Globus pallidus (tissue), 1 donor: Measurements from ENCODE around the gene DYNC2LI1.

Experiments
- DNase-seq: peaks from one replicate; pipeline ENCODE4 v3.0.0-alpha.2; 2015; ENCODE audit warnings: low spot score

Gene DYNC2LI1

GRCh38 chr2:43818761-43819160 lies 44.9 kb downstream of the DYNC2LI1 start:
- no peak for DNase-seq

- no peak for DNase-seq
Measured at GRCh38 chr2:43819491-43820163, 45.8 kb downstream of the DYNC2LI1 start.

- DNase-seq = no peak
Measured at GRCh38 chr2:43822839-43823238, 49.0 kb downstream of the DYNC2LI1 start.

DNA sequence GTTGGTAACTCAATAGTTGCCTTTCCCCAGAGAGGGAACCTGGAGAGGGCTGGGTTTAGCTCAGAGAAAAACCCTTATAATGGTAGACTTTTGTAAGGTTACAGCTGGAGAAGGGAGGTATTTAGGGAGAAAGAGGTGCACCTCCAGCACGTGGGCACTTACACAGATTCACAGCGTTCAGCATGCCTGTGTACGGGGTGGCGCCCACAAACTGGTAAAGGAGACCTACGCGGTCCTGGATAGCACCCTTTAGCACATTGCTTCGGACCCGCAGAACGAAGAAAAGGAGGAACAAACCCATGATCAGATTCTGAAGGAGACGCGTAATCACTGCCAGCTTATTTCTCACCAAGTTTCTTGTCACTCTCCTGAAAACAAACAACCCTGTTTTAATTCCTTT lies 49.9 kb downstream of the DYNC2LI1 start:
- DNase-seq = no peak

- no peak for DNase-seq
Measured at GRCh38 chr2:43824512-43824911, 50.7 kb downstream of the DYNC2LI1 start.

GRCh38 chr2:43824951-43825493 lies 51.2 kb downstream of the DYNC2LI1 start:
- no peak for DNase-seq

DNA sequence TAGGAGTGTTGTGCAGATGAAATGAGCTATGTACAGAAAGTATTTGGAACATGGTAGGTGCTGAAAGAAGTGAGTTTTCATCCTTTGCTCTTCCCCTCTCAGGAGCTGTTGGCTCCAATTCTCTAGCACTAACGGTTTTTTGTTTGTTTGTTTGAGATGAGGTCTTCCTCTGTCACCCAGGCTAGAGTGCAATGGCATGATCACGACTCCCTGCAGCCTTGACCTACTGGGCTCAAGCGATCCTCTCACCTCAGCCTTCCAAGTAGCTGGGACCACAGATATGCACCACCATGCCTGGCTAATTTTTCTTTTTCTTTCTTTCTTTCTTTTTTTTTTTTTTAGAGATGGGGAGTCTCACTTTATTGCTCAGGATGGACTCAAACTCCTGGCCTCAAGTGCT lies 52.0 kb downstream of the DYNC2LI1 start:
- DNase-seq = no peak

- no peak for DNase-seq
Measured at GRCh38 chr2:43826305-43827250, 52.7 kb downstream of the DYNC2LI1 start.

GRCh38 chr2:43831543-43832294 lies 57.9 kb downstream of the DYNC2LI1 start:
- no peak for DNase-seq

- DNase-seq = no peak
Measured at GRCh38 chr2:43832457-43832856, 58.6 kb downstream of the DYNC2LI1 start.

GRCh38 chr2:43837033-43837432 lies 63.2 kb downstream of the DYNC2LI1 start:
- DNase-seq = no peak

GRCh38 chr2:43837831-43838559 lies 64.2 kb downstream of the DYNC2LI1 start:
- DNase-seq = no peak

- DNase-seq = no peak
Measured at GRCh38 chr2:43838560-43839267, 64.9 kb downstream of the DYNC2LI1 start, which contains the start of the genes ABCG5 and ABCG8. TSS of gene ABCG5 (minus strand) at chr2:43838839. CDS start at chr2:43838679, 160 bp downstream. TSS of gene ABCG8 (plus strand) at chr2:43838971. CDS start at chr2:43839054, 83 bp downstream.

DNA sequence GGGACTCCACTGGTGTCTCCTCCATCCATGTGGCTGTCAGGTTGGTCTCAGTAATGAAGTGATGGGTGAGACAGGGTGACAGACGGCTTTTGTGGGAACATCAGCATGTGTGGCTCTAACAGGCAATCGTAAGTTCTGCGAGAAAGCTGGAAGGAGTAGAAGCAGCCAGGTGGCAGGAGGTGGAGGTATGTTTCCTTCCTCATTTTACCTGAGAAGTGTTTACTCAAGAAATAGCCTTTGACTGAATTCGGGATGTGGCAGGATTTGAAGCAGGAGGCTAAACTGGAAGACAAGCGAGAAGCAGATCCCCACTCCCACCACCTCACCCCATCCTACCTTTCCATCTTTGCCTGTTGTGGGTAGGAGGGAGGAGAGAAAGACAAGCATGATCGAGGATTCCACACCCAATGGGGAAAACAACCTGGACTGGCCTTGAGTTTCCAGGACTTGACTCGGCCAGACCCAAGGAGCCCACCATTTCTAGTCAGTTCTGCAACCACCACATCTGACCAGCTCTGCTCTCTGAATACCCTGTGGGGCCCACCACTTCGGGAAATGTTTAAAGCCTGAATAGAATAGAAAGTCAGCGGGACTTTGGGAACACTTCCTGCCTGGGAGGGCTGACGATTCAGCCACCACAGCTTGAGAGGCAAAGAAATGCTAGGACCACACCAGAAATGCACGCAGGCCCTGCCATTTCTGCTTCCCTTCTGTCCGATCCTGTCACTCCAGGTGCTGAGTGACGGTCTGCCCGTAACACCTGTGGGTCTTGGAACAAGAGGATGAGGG lies 66.1 kb downstream of the DYNC2LI1 start:
- DNase-seq = no peak

DNA sequence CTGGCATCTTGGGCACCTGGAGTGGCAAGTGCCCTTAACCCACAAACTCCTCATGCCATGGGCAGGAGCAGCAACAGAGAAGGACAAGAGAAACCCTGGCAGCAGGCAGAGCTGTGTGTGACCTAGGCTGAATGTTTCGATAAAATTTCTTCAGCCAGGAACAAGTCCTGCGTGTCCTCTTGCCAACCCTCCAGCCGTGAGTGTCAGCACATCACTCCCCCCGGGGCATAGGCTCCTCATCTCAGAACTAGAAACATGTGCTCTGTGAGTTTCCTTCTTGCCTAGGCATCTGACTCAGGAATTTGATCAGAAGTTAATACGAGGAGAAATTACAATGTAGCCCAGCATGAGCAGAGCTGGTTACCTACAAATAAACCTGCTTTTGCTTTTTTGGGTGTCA lies 67.1 kb downstream of the DYNC2LI1 start:
- no peak for DNase-seq

- DNase-seq = no peak
Measured at GRCh38 chr2:43841949-43842865, 68.4 kb downstream of the DYNC2LI1 start.

DNA sequence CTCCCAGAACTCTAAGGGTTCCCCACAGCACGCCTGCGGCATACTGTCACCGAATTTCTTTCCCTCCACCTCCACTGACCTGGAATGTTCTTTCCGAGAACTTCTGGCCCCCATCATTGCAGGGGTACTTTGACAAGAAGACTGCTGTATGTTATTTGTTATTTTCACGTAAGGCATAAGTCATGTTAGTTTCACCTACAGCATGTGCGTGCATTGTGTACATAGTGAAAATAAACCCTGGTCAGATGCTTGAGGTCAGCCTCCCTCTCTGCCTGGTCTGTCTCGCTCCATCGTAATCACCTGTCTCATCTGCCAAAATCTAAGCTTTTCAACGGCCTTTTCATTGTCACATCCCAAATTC lies 69.0 kb downstream of the DYNC2LI1 start:
- DNase-seq = no peak

DNA sequence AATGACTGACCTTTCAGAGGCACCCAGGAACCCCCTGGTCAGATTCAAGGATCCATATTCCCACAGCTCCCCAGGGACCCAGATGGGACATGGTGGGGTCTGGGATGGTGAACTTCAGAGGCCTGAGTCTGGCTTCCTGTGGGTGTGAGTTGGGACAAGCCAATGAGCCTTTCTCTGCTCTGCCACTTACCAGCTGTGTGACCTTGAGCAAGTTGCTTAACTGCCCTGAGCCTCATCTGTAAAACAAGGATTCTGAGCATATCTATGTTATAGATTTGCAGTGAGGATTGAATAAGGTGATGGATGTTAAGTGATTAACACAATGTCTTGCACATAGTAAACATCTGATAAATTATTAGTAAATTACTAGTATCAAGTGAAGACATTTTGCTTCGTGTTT lies 71.3 kb downstream of the DYNC2LI1 start:
- DNase-seq = no peak
